Esophagus squamous epithelium (tissue), 4 donors: ENCODE data around the gene COL6A5.

Source experiments
- CTCF ChIP-seq, 6 experiments: fragments of 450-650 bp in 4 of 6; fragments of 200-600 bp in 2 of 6; sonication (generic) in 2 of 6; IDR thresholded peaks; one replicate each; pipeline ENCODE4 v1.5.1; 2016 to 2019; ENCODE audit warnings: antibody characterized with exemption in 6 of 6, mild to moderate bottlenecking in 4 of 6, moderate library complexity in 4 of 6
- POLR2A ChIP-seq, 4 donors: fragments of 450-650 bp; IDR thresholded peaks; one replicate each; pipeline ENCODE4 v1.6.1; 2017; ENCODE audit warnings: antibody characterized with exemption in 4 of 4, mild to moderate bottlenecking in 4 of 4, moderate library complexity in 3 of 4

GRCh38 chr3:130395916-130396315, 50.4 kb downstream of the COL6A5 start:
- no peak for TF ChIP-seq CTCF (IDR thresholded peaks at IDR 0.05)
- TF ChIP-seq POLR2A (IDR thresholded peaks at IDR 0.05) = no peak
